CD14-positive monocyte (primary cell): ENCODE results near the gene ERF. TPM values are rescaled to one million over a fixed set of nuclear protein-coding genes. Genes with fewer than 3 reads are reported as not detected.

Experiments
- DNase-seq, 3 donors: peaks; one replicate each; pipeline ENCODE4 v3.0.0-alpha.2; 2011 to 2022
- H2AFZ ChIP-seq: 2 replicates; pipeline ENCODE4 v1.6.0; 2012; ENCODE audit warnings: mild to moderate bottlenecking, low read depth, low read length, inconsistent platforms; ENCODE audit not compliant: insufficient read depth, poor library complexity, severe bottlenecking
- H3K27ac ChIP-seq, 2 donors: 1 replicate in 1 of 2; 2 replicates in 1 of 2; pipeline ENCODE4 v1.5.1; 2012 to 2013; ENCODE audit warnings: low read length in 2 of 2, control low read depth in 1 of 2, inconsistent platforms in 1 of 2, low read depth in 1 of 2, mild to moderate bottlenecking in 1 of 2
- H3K27me3 ChIP-seq, 2 donors: one replicate each; pipeline versions ENCODE4 v1.6.0 to v1.6.1; 2011 to 2013; ENCODE audit warnings: low read length in 2 of 2; ENCODE audit not compliant: control insufficient read depth in 2 of 2, insufficient read depth in 2 of 2
- H3K36me3 ChIP-seq, 2 donors: replicated peaks in 1 of 2; 1 replicate in 1 of 2; 2 replicates in 1 of 2; pipeline versions ENCODE4 v1.5.1 to v1.6.1; 2012 to 2013; ENCODE audit warnings: low read length in 2 of 2, control low read depth in 1 of 2, inconsistent platforms in 1 of 2, mild to moderate bottlenecking in 1 of 2; ENCODE audit not compliant: insufficient read depth in 2 of 2, control insufficient read depth in 1 of 2
- H3K4me1 ChIP-seq, 2 donors: 1 replicate in 1 of 2; 2 replicates in 1 of 2; pipeline versions ENCODE4 v1.5.1 to v1.6.1; 2012 to 2013; ENCODE audit warnings: low read length in 2 of 2, control low read depth in 1 of 2, inconsistent platforms in 1 of 2, mild to moderate bottlenecking in 1 of 2, moderate library complexity in 1 of 2; ENCODE audit not compliant: insufficient read depth in 2 of 2, control insufficient read depth in 1 of 2
- H3K4me2 ChIP-seq: replicated peaks from 2 replicates; pipeline ENCODE3; 2012; ENCODE audit warnings: low read length, moderate library complexity, mild to moderate bottlenecking; ENCODE audit not compliant: poor library complexity, severe bottlenecking; ENCODE audit errors: extremely low read depth
- H3K4me3 ChIP-seq, 3 experiments: fragments of 200-600 bp in 1 of 3; sonication (generic) in 1 of 3; replicated peaks in 1 of 3; 1 replicate in 2 of 3; 2 replicates in 1 of 3; pipeline ENCODE4 v1.5.1; 2011 to 2013; ENCODE audit warnings: low read length in 3 of 3, mild to moderate bottlenecking in 3 of 3, control low read depth in 2 of 3, low read depth in 2 of 3, inconsistent platforms in 1 of 3, moderate library complexity in 1 of 3
- H3K79me2 ChIP-seq: 2 replicates; pipeline ENCODE4 v1.6.0; 2012; ENCODE audit warnings: mild to moderate bottlenecking, control low read depth, inconsistent platforms, low read length, moderate library complexity; ENCODE audit not compliant: insufficient read depth
- H3K9ac ChIP-seq: 2 replicates; pipeline ENCODE4 v1.6.0; 2017; ENCODE audit warnings: low read length, mild to moderate bottlenecking; ENCODE audit not compliant: insufficient read depth, poor library complexity, severe bottlenecking
- H3K9me3 ChIP-seq, 2 donors: replicated peaks in 1 of 2; 1 replicate in 1 of 2; 2 replicates in 1 of 2; pipeline versions ENCODE4 v1.5.1 to v1.6.1; 2012 to 2013; ENCODE audit warnings: low read length in 2 of 2, control low read depth in 1 of 2; ENCODE audit not compliant: control insufficient read depth in 1 of 2, insufficient read depth in 1 of 2
- H4K20me1 ChIP-seq: 2 replicates; pipeline ENCODE4 v1.6.0; 2012; ENCODE audit warnings: mild to moderate bottlenecking, low read length, control low read depth, moderate library complexity; ENCODE audit not compliant: insufficient read depth
- H3K27ac Mint-ChIP-seq, 7 donors: one replicate each; pipeline ENCODE4 v1.8.0; 2020; ENCODE audit warnings: mild to moderate bottlenecking in 7 of 7, mixed read lengths in 7 of 7, moderate library complexity in 6 of 7, inconsistent platforms in 2 of 7
- H3K27me3 Mint-ChIP-seq, 3 donors: one replicate each; pipeline ENCODE4 v1.8.0; 2021 to 2022; ENCODE audit warnings: low read depth in 3 of 3, mild to moderate bottlenecking in 3 of 3, mixed read lengths in 3 of 3, moderate library complexity in 3 of 3, inconsistent platforms in 1 of 3
- H3K36me3 Mint-ChIP-seq, 2 donors: one replicate each; pipeline ENCODE4 v1.8.0; 2020; ENCODE audit warnings: mixed read lengths in 2 of 2, inconsistent platforms in 1 of 2, mild to moderate bottlenecking in 1 of 2
- H3K4me1 Mint-ChIP-seq: one replicate; pipeline ENCODE4 v1.8.0; 2020; ENCODE audit warnings: mild to moderate bottlenecking, mixed read lengths
- H3K4me3 Mint-ChIP-seq, 2 donors: one replicate each; pipeline ENCODE4 v1.8.0; 2020; ENCODE audit warnings: mild to moderate bottlenecking in 2 of 2, mixed read lengths in 2 of 2, moderate library complexity in 1 of 2
- H3K9me3 Mint-ChIP-seq, 7 donors: one replicate each; pipeline ENCODE4 v1.8.0; 2020 to 2022; ENCODE audit warnings: mixed read lengths in 7 of 7, mild to moderate bottlenecking in 6 of 7, moderate library complexity in 6 of 7, inconsistent platforms in 2 of 7
- WGBS: methylation state at CpG from one replicate; pipeline ENCODE4 v1.1.5; 2013; ENCODE audit warnings: missing lambda C conversion rate; ENCODE audit not compliant: insufficient coverage; 5-methylcytosine and 5-hydroxymethylcytosine counted together
- intact Hi-C, 2 donors: fragments of 100-400 bp; cut with micrococcal nuclease; formaldehyde crosslinking; loops; one replicate each; pipeline versions ENCODE4 v1.15.0 to v1.15.1; 2023
- polyA plus RNA-seq, 3 donors: library from polyadenylated mRNA; depleted of rRNA in 1 of 3; unstranded in 2 of 3; stranded (reverse) in 1 of 3; fragments of 300-500 nt in 2 of 3; fragments of >200 nt in 1 of 3; fragmentation: Illumina TruSeq in 2 of 3; gene quantifications; 1 replicate in 2 of 3; 2 replicates in 1 of 3; pipeline ENCODE4 v1.2.3, GENCODE V29; 2012 to 2021
- TF ChIP-seq, protein P1 (sequence below): fragments of 200-600 bp; IDR thresholded peaks from one replicate; pipeline ENCODE4 v1.8.0; 2022; ENCODE audit warnings: antibody characterized with exemption, mild to moderate bottlenecking

ERF gene
- polyA plus RNA-seq, 3 donors, result 2.3 to 42.6 (median 3.4) TPM

DNA sequence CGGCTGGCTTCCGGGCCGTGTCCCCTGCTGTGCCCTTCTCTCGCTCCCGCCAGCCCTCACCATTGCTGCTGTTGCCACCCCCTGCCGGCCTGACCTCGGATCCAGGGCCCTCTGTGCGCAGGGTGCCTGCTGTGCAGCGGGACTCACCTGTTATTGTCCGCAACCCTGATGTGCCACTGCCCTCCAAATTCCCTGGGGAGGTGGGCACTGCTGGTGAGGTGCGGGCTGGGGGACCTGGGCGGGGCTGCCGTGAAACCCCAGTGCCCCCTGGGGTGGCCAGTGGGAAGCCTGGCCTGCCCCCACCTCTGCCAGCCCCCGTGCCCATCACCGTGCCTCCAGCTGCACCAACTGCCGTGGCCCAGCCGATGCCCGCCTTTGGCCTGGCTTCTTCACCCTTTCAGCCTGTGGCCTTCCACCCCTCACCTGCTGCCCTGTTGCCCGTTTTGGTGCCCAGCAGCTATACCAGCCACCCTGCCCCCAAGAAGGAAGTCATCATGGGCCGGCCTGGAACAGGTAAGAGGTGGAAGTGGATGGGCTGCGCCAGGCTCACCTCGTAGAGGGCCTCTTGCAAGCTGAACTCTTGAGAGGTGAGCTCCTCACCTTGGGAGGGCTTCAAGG, 19.2 kb upstream of the ERF start:
- DNase-seq, result peak in 1 of 3 donors; percentile 6
- intact Hi-C loops, result no loop called here
- no peak overlapping the region for H3K9ac ChIP-seq

DNA sequence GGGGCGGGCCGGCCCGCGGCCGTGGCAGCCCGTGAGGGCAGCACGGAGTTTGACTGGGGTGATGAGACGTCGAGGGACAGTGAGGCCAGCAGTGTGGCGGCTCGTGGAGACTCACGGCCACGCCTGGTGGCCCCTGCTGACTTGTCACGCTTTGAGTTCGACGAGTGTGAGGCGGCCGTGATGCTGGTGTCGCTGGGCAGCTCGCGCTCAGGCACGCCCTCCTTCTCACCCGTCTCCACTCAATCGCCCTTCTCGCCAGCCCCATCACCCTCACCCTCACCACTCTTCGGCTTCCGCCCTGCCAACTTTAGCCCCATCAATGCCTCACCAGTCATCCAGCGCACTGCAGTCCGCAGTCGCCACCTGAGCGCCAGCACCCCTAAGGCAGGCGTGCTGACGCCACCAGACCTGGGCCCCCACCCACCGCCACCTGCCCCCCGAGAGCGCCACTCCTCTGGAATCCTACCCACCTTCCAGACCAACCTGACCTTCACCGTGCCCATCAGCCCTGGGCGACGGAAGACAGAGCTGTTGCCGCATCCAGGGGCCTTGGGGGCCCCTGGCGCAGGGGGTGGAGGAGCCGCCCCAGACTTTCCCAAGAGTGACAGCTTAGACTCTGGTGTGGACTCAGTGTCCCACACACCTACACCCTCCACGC, 18.6 kb upstream of the ERF start:
- H3K9ac ChIP-seq, result no peak overlapping the region
- Mint-ChIP-seq H3K4me3 (peak overlapping the region in 1 of 2 donors; percentile 31), H3K27me3 (peaks cover 0 to 6% (median 0%) of the 10 kb centered on the region in 3 donors), H3K4me1 (peaks cover 48% of the 10 kb centered on the region), H3K36me3 (peaks cover 38 to 60% of the 10 kb centered on the region in 2 donors), H3K9me3 (peaks cover 0 to 2% (median 0%) of the 10 kb centered on the region in 7 donors), H3K27ac (peak overlapping the region in 3 of 7 donors; percentile 36 to 54 (median 42))
- peaks cover 30 to 51% of the 10 kb centered on the region in 2 donors for H3K4me1 ChIP-seq
- no peak overlapping the region for H2AFZ ChIP-seq
- no peaks in the 10 kb centered on the region for H3K27me3 ChIP-seq
- no peak overlapping the region for H3K4me3 ChIP-seq
- no peak overlapping the region for H3K27ac ChIP-seq
- no peak for DNase-seq
- peaks cover 83% of the 10 kb centered on the region for H3K79me2 ChIP-seq
- H3K36me3 ChIP-seq, result peaks cover 40 to 59% of the 10 kb centered on the region in 2 donors
- H3K4me2 ChIP-seq, result no peak overlapping the region
- TF ChIP-seq, protein P1, sequence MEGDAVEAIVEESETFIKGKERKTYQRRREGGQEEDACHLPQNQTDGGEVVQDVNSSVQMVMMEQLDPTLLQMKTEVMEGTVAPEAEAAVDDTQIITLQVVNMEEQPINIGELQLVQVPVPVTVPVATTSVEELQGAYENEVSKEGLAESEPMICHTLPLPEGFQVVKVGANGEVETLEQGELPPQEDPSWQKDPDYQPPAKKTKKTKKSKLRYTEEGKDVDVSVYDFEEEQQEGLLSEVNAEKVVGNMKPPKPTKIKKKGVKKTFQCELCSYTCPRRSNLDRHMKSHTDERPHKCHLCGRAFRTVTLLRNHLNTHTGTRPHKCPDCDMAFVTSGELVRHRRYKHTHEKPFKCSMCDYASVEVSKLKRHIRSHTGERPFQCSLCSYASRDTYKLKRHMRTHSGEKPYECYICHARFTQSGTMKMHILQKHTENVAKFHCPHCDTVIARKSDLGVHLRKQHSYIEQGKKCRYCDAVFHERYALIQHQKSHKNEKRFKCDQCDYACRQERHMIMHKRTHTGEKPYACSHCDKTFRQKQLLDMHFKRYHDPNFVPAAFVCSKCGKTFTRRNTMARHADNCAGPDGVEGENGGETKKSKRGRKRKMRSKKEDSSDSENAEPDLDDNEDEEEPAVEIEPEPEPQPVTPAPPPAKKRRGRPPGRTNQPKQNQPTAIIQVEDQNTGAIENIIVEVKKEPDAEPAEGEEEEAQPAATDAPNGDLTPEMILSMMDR, result no peak
- H4K20me1 ChIP-seq, result peaks cover 52% of the 10 kb centered on the region
- H3K9me3 ChIP-seq, result no peaks in the 10 kb centered on the region
- intact Hi-C loops, result no loop called here
- 98% methylated on average over 31 of the region's 43 CpGs for WGBS

More for the DNA sequence above, 19.2 kb upstream of the ERF start:
- no peak overlapping the region for H3K4me3 ChIP-seq
- TF ChIP-seq, protein P1, result no peak
- peaks cover 0 to 6% (median 0%) of the 10 kb centered on the region in 3 donors for H3K27me3 Mint-ChIP-seq
- peaks cover 58% of the 10 kb centered on the region for H4K20me1 ChIP-seq
- H3K4me1 ChIP-seq, result peaks cover 35 to 58% of the 10 kb centered on the region in 2 donors
- no peak overlapping the region for H2AFZ ChIP-seq
- H3K9me3 Mint-ChIP-seq, result peaks cover 0 to 2% (median 0%) of the 10 kb centered on the region in 7 donors
- no peak overlapping the region for H3K4me3 Mint-ChIP-seq
- no peaks in the 10 kb centered on the region for H3K9me3 ChIP-seq
- H3K36me3 Mint-ChIP-seq, result peaks cover 41 to 62% of the 10 kb centered on the region in 2 donors
- peaks cover 89% of the 10 kb centered on the region for H3K79me2 ChIP-seq
- H3K36me3 ChIP-seq, result peaks cover 40 to 59% of the 10 kb centered on the region in 2 donors
- 97% methylated on average over 21 of the region's 22 CpGs for WGBS
- peaks cover 54% of the 10 kb centered on the region for H3K4me1 Mint-ChIP-seq
- no peaks in the 10 kb centered on the region for H3K27me3 ChIP-seq
- peak overlapping the region in 1 of 7 donors; percentile 54 for H3K27ac Mint-ChIP-seq
- H3K27ac ChIP-seq, result no peak overlapping the region
- no peak overlapping the region for H3K4me2 ChIP-seq
